B cell (primary cell): ENCODE results near the gene NUDT1. TPM values are rescaled to one million over a fixed set of nuclear protein-coding genes. Genes with fewer than 3 reads are reported as not detected.

Source experiments
- ATAC-seq: fragments of 200-7000 bp; cut with Tn5 transposase; one replicate; pipeline ENCODE4 v1.10.0; 2021; ENCODE audit warnings: low read depth, mild to moderate bottlenecking, moderate number of reproducible peaks, moderate library complexity
- CTCF ChIA-PET: fragments of 350-600 bp; sonication (Branson Sonifier 250); formaldehyde crosslinking; loops from one replicate; lab custom pipeline; 2021; ENCODE audit warnings: antibody characterized with exemption, inconsistent platforms; lab: Charles Lee
- POLR2A ChIA-PET: fragments of 350-600 bp; sonication (Branson Sonifier 250); formaldehyde crosslinking; loops from one replicate; lab custom pipeline; 2021; ENCODE audit warnings: antibody characterized with exemption; lab: Charles Lee
- DNase-seq: peaks from one replicate; pipeline ENCODE4 v3.0.0; 2013
- H2AFZ ChIP-seq: 2 replicates; pipeline ENCODE4 v1.6.1; 2012; ENCODE audit warnings: mild to moderate bottlenecking, low read depth, low read length; ENCODE audit not compliant: insufficient read depth, poor library complexity, severe bottlenecking
- H3K27ac ChIP-seq, 2 donors: 1 replicate in 1 of 2; 2 replicates in 1 of 2; pipeline ENCODE4 v1.5.1; 2012 to 2013; ENCODE audit warnings: low read length in 2 of 2, mild to moderate bottlenecking in 2 of 2, moderate library complexity in 1 of 2
- H3K27me3 ChIP-seq, 4 experiments: fragments of 200-600 bp in 1 of 4; sonication (generic) in 1 of 4; replicated peaks in 1 of 4; 1 replicate in 2 of 4; 2 replicates in 2 of 4; pipeline versions ENCODE4 v1.6.1 to v1.7.0; 2013 to 2016; ENCODE audit warnings: low read length in 3 of 4, mild to moderate bottlenecking in 2 of 4, mixed read lengths in 1 of 4, moderate library complexity in 1 of 4; ENCODE audit not compliant: insufficient read depth in 4 of 4, control insufficient read depth in 3 of 4; ENCODE audit errors: control extremely low read depth in 1 of 4
- H3K36me3 ChIP-seq, 2 experiments: replicated peaks in 1 of 2; 1 replicate in 1 of 2; 2 replicates in 1 of 2; pipeline versions ENCODE4 v1.6.1 to v1.7.1; 2013; ENCODE audit warnings: low read length in 1 of 2; ENCODE audit not compliant: insufficient read depth in 2 of 2, control insufficient read depth in 1 of 2; ENCODE audit errors: control extremely low read depth in 1 of 2, extremely low read depth in 1 of 2
- H3K4me1 ChIP-seq, 2 donors: fragments of 200-600 bp in 1 of 2; sonication (generic) in 1 of 2; 1 replicate in 1 of 2; 2 replicates in 1 of 2; pipeline versions ENCODE4 v1.5.1 to v1.6.1; 2013 to 2017; ENCODE audit warnings: low read length in 2 of 2; ENCODE audit not compliant: control insufficient read depth in 2 of 2, insufficient read depth in 2 of 2
- H3K4me2 ChIP-seq: replicated peaks from 2 replicates; pipeline ENCODE3; 2012; ENCODE audit warnings: mild to moderate bottlenecking, low read depth, low read length; ENCODE audit not compliant: poor library complexity, severe bottlenecking
- H3K4me3 ChIP-seq, 5 experiments: fragments of 200-600 bp in 1 of 5; sonication (generic) in 1 of 5; 1 replicate in 3 of 5; 2 replicates in 2 of 5; pipeline versions ENCODE4 v1.5.1 to v1.7.0; 2011 to 2016; ENCODE audit warnings: low read length in 4 of 5, mild to moderate bottlenecking in 4 of 5, low read depth in 2 of 5, control low read depth in 1 of 5, moderate library complexity in 1 of 5; ENCODE audit not compliant: insufficient read depth in 1 of 5; ENCODE audit errors: control extremely low read depth in 1 of 5, extremely low read depth in 1 of 5
- H3K79me2 ChIP-seq: fragments of 200-600 bp; sonication (generic); one replicate; pipeline ENCODE4 v1.6.0; 2016; ENCODE audit warnings: low read length; ENCODE audit not compliant: control insufficient read depth, insufficient read depth
- H3K9ac ChIP-seq: fragments of 200-600 bp; sonication (generic); 2 replicates; pipeline ENCODE4 v1.6.1; 2017; ENCODE audit warnings: mild to moderate bottlenecking, low read length, moderate library complexity
- H3K9me3 ChIP-seq, 3 donors: one replicate each; pipeline versions ENCODE4 v1.6.1 to v1.7.1; 2013; ENCODE audit warnings: low read length in 2 of 3; ENCODE audit not compliant: control insufficient read depth in 2 of 3, insufficient read depth in 1 of 3; ENCODE audit errors: control extremely low read depth in 1 of 3
- H4K20me1 ChIP-seq: 2 replicates; pipeline ENCODE4 v1.6.0; 2012; ENCODE audit warnings: mild to moderate bottlenecking, low read length; ENCODE audit not compliant: insufficient read depth, control insufficient read depth, poor library complexity, severe bottlenecking
- H3K27ac Mint-ChIP-seq: one replicate; pipeline ENCODE4 v1.8.0; 2021; ENCODE audit warnings: mixed read lengths
- H3K27me3 Mint-ChIP-seq: one replicate; pipeline ENCODE4 v1.8.0; 2021; ENCODE audit warnings: mixed read lengths
- H3K4me1 Mint-ChIP-seq: one replicate; pipeline ENCODE4 v1.8.0; 2021; ENCODE audit warnings: mixed read lengths
- H3K4me3 Mint-ChIP-seq: one replicate; pipeline ENCODE4 v1.8.0; 2021; ENCODE audit warnings: mixed read lengths
- H3K9me3 Mint-ChIP-seq: one replicate; pipeline ENCODE4 v1.8.0; 2022; ENCODE audit warnings: mixed read lengths; ENCODE audit not compliant: insufficient read depth
- EZH2 ChIP-seq: IDR thresholded peaks from 2 replicates; pipeline ENCODE4 v1.6.1; 2012; ENCODE audit warnings: borderline replicate concordance, low read depth, mild to moderate bottlenecking, moderate library complexity, low read length; ENCODE audit not compliant: insufficient read depth, poor library complexity, severe bottlenecking
- WGBS: methylation state at CpG from one replicate; pipeline ENCODE4 v1.1.5; 2013; ENCODE audit warnings: missing lambda C conversion rate; ENCODE audit not compliant: insufficient coverage; 5-methylcytosine and 5-hydroxymethylcytosine counted together
- intact Hi-C: fragments of 100-400 bp; cut with micrococcal nuclease; formaldehyde crosslinking; loops from one replicate; pipeline ENCODE4 v1.10.0; 2022
- polyA plus RNA-seq: library from polyadenylated mRNA; depleted of rRNA; stranded (reverse); fragments of >200 nt; gene quantifications from 2 replicates; pipeline ENCODE4 v1.2.3, GENCODE V29; 2012
- total RNA-seq, 2 donors: library from RNA; stranded (reverse); fragments of 120-200 nt in 1 of 2; gene quantifications; 1 replicate in 1 of 2; 2 replicates in 1 of 2; pipeline versions ENCODE4 v1.2.3 to v1.2.4, GENCODE V29; 2013 to 2022
- TF ChIP-seq, protein P1 (sequence below): fragments of 200-600 bp; IDR thresholded peaks from one replicate; pipeline ENCODE4 v1.8.0; 2022; ENCODE audit warnings: antibody characterized with exemption, mild to moderate bottlenecking

The NUDT1 gene
- total and polyA plus RNA-seq, 2 donors (not counting 1 experiment from before 2014, with no cell fraction given), result 21.1 to 22.9 TPM

DNA sequence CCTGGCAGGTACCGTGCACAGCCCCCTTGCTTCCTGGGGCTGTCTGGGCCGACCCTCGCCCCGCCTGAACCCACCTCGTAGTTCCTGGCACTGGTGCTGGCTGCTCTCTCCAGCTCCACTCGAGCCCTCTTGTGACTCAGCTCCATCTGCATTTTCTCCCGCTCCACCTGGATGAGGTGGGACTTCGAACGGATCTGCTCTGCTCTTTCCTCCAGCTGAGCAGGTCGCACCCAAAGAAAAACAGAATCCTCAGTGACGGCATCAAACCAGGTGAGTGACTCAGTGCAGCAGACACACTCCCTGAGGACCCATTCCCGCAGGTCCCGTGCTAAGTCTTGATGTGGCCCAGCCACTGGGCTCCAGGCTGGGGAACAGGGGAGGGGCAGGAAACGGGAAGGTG is 16.7 kb upstream of the NUDT1 start:
- no peak overlapping the region for H3K4me3 ChIP-seq
- Mint-ChIP-seq H3K4me1 (peaks cover 10% of the 10 kb centered on the region), H3K4me3 (no peak overlapping the region), H3K9me3 (no peaks in the 10 kb centered on the region), H3K27me3 (no peaks in the 10 kb centered on the region), H3K27ac (no peak overlapping the region)
- TF ChIP-seq, protein P1, sequence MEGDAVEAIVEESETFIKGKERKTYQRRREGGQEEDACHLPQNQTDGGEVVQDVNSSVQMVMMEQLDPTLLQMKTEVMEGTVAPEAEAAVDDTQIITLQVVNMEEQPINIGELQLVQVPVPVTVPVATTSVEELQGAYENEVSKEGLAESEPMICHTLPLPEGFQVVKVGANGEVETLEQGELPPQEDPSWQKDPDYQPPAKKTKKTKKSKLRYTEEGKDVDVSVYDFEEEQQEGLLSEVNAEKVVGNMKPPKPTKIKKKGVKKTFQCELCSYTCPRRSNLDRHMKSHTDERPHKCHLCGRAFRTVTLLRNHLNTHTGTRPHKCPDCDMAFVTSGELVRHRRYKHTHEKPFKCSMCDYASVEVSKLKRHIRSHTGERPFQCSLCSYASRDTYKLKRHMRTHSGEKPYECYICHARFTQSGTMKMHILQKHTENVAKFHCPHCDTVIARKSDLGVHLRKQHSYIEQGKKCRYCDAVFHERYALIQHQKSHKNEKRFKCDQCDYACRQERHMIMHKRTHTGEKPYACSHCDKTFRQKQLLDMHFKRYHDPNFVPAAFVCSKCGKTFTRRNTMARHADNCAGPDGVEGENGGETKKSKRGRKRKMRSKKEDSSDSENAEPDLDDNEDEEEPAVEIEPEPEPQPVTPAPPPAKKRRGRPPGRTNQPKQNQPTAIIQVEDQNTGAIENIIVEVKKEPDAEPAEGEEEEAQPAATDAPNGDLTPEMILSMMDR, result no peak
- TF ChIP-seq EZH2, result no peak
- H2AFZ ChIP-seq, result no peak overlapping the region
- no peak for ATAC-seq
- no peaks in the 10 kb centered on the region for H3K27me3 ChIP-seq
- peaks cover 7% of the 10 kb centered on the region for H4K20me1 ChIP-seq
- peaks cover 79% of the 10 kb centered on the region for H3K79me2 ChIP-seq
- no peak overlapping the region for H3K4me2 ChIP-seq
- H3K36me3 ChIP-seq, result peaks cover 0 to 71% of the 10 kb centered on the region in 2 experiments
- POLR2A ChIA-PET, result no interaction called here
- DNase-seq, result no peak
- 98% methylated on average over 14 of the region's 14 CpGs for whole genome bisulfite sequencing
- H3K27ac ChIP-seq, result no peak overlapping the region
- H3K9me3 ChIP-seq, result peaks cover 0 to 3% (median 0%) of the 10 kb centered on the region in 3 donors
- CTCF ChIA-PET, result interaction anchor here (1.5 kb wide), 1 partner anchor 123 kb away, joined by 3 read pairs; no protein-coding TSS in a partner anchor
- intact Hi-C loops, result no loop called here
- H3K9ac ChIP-seq, result no peak overlapping the region
- H3K4me1 ChIP-seq, result peaks cover 0 to under 1% of the 10 kb centered on the region in 2 donors

DNA sequence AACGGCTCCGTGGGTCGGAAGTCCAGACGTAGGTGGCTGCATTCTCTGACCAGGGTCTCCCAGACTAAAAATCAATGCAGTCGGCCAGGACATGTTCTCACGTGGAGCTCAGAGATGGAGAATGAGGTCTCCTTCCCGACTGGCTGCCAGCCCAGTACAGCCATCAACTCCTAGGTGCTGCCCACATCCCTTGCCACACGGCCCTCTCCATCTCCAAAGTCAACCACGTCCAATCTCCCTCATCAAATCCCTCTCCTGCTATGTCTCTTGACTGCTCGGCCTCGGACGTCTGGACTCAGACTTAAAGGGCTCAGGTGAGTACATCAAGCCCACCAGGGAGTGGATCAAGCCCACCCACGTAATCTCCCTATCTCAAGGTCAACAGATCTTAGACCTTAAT is 16.2 kb upstream of the NUDT1 start:
- Mint-ChIP-seq H3K27me3 (no peaks in the 10 kb centered on the region), H3K4me1 (peaks cover 14% of the 10 kb centered on the region), H3K27ac (no peak overlapping the region), H3K9me3 (no peaks in the 10 kb centered on the region), H3K4me3 (no peak overlapping the region)
- ChIA-PET POLR2A (no interaction called here), CTCF (interaction anchor here (1.5 kb wide), 1 partner anchor 122 kb away, joined by 3 read pairs; no protein-coding TSS in a partner anchor)
- over 99% methylated on average over 12 of the region's 13 CpGs for WGBS
- no peak overlapping the region for H3K9ac ChIP-seq
- no peak overlapping the region for H3K4me3 ChIP-seq
- H3K4me2 ChIP-seq, result no peak overlapping the region
- no peak overlapping the region for H2AFZ ChIP-seq
- DNase-seq, result no peak
- H3K4me1 ChIP-seq, result peaks cover 5% of the 10 kb centered on the region in 2 donors
- ATAC-seq, result no peak
- peaks cover 0 to 3% (median 0%) of the 10 kb centered on the region in 3 donors for H3K9me3 ChIP-seq
- peaks cover 7% of the 10 kb centered on the region for H4K20me1 ChIP-seq
- peaks cover 80% of the 10 kb centered on the region for H3K79me2 ChIP-seq
- H3K27me3 ChIP-seq, result no peaks in the 10 kb centered on the region
- H3K27ac ChIP-seq, result no peak overlapping the region
- peaks cover 0 to 66% of the 10 kb centered on the region in 2 experiments for H3K36me3 ChIP-seq
- TF ChIP-seq, protein P1, result no peak
- no peak for TF ChIP-seq EZH2
- intact Hi-C loops, result no loop called here
